Tibial artery (tissue), 4 donors: ENCODE measurements around the gene EPB41L5.
"Not testable (repeated sequence)": the region's sequence is repeated elsewhere in the genome, so short reads cannot be mapped to it uniquely, and the experiment has no call there.

Experiments used
- DNase-seq, 2 donors: peaks; one replicate each; pipeline ENCODE4 v3.0.0-alpha.2; 2019
- H3K27ac ChIP-seq, 2 donors: fragments of 200-600 bp; sonication (generic) in 1 of 2; 1 replicate in 1 of 2; 2 replicates in 1 of 2; pipeline ENCODE4 v1.5.1; 2018 to 2019; ENCODE audit warnings: mild to moderate bottlenecking in 1 of 2
- H3K27me3 ChIP-seq, 2 donors: fragments of 200-600 bp; sonication (generic) in 1 of 2; one replicate each; pipeline versions ENCODE4 v1.5.1 to v1.6.0; 2016 to 2019
- H3K36me3 ChIP-seq, 3 donors: fragments of 200-600 bp; sonication (generic) in 2 of 3; one replicate each; pipeline ENCODE4 v1.5.1; 2016 to 2019; ENCODE audit warnings: mild to moderate bottlenecking in 2 of 3
- H3K4me1 ChIP-seq, 4 donors: fragments of 200-600 bp; sonication (generic) in 2 of 4; 1 replicate in 3 of 4; 2 replicates in 1 of 4; pipeline ENCODE4 v1.5.1; 2016 to 2019
- H3K4me3 ChIP-seq, 2 donors: fragments of 200-600 bp; sonication (generic) in 1 of 2; 1 replicate in 1 of 2; 2 replicates in 1 of 2; pipeline ENCODE4 v1.5.1; 2018 to 2019; ENCODE audit warnings: mild to moderate bottlenecking in 2 of 2
- H3K9me3 ChIP-seq, 3 donors: fragments of 200-600 bp; sonication (generic) in 1 of 3; one replicate each; pipeline ENCODE4 v1.5.1; 2016 to 2019
- CTCF ChIP-seq, 2 experiments: fragments of 200-600 bp in 1 of 2; fragments of 450-650 bp in 1 of 2; IDR thresholded peaks; one replicate each; pipeline ENCODE4 v1.5.1; 2017 to 2019; ENCODE audit warnings: antibody characterized with exemption in 2 of 2, mild to moderate bottlenecking in 1 of 2, moderate library complexity in 1 of 2
- intact Hi-C: fragments of 100-400 bp; cut with DNase I; formaldehyde crosslinking; loops from one replicate; pipeline ENCODE4 v1.15.0; 2023; ENCODE audit warnings: low total_unique reads

Gene EPB41L5

GRCh38 chr2:120020554-120020953 is 7.7 kb downstream of the EPB41L5 start:
- Histone ChIP-seq H3K4me1 (no peaks in the 10 kb centered on the region), H3K27ac (no peak overlapping the region), H3K9me3 (peaks cover 0 to 6% (median 0%) of the 10 kb centered on the region in 3 donors), H3K36me3 (peaks cover 0 to 8% (median 5%) of the 10 kb centered on the region in 3 donors), H3K4me3 (no peak overlapping the region), H3K27me3 (no peaks in the 10 kb centered on the region)
- intact Hi-C loops: no loop called here
- TF ChIP-seq CTCF (IDR thresholded peaks at IDR 0.05): no peak
- DNase-seq: no peak

- DNase-seq, H3K27ac ChIP-seq, intact Hi-C loops, H3K4me3 ChIP-seq, H3K36me3 ChIP-seq, H3K4me1 ChIP-seq, H3K9me3 ChIP-seq, H3K27me3 ChIP-seq: not testable (repeated sequence)
These were observed 9.6 kb downstream of the EPB41L5 start for GRCh38 chr2:120022505-120022904.

DNA sequence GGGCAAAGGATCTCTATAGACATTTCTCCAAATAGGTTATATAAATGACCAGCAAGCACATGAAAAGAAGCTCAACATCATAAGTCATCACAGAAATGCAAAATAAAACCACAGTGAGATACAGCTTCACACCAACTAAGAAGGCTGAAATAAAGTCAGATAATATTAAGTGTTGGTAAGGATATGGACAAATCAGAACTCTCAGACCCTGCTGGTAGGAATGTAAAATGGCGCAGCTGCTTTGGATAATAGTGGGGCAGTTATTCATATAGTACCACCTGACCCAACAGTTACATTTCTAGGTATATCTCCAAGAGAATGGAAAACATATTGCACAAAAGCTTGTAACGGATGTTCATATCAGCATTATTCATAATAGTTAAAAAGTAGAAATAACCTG is 14.0 kb downstream of the EPB41L5 start:
- Histone ChIP-seq H3K4me1 (no peaks in the 10 kb centered on the region), H3K27me3 (no peaks in the 10 kb centered on the region), H3K4me3 (no peak overlapping the region), H3K36me3 (peaks cover 5 to 8% (median 5%) of the 10 kb centered on the region in 3 donors), H3K27ac (no peak overlapping the region), H3K9me3 (peaks cover 0 to 6% (median 0%) of the 10 kb centered on the region in 3 donors)
- DNase-seq: no peak
- no peak for TF ChIP-seq CTCF (IDR thresholded peaks at IDR 0.05)
- intact Hi-C loops: no loop called here

GRCh38 chr2:120028795-120029194 is 15.9 kb downstream of the EPB41L5 start:
- no peak for TF ChIP-seq CTCF (IDR thresholded peaks at IDR 0.05)
- H3K9me3 ChIP-seq: no peaks in the 10 kb centered on the region
- intact Hi-C loops: no loop called here
- H3K4me3 ChIP-seq: no peak overlapping the region
- no peaks in the 10 kb centered on the region for H3K27me3 ChIP-seq
- no peaks in the 10 kb centered on the region for H3K4me1 ChIP-seq
- no peak overlapping the region for H3K27ac ChIP-seq
- H3K36me3 ChIP-seq: peaks cover 0 to 5% (median 5%) of the 10 kb centered on the region in 3 donors
- DNase-seq: no peak

GRCh38 chr2:120029672-120030640 is 17.1 kb downstream of the EPB41L5 start:
- no peak for DNase-seq
- Histone ChIP-seq H3K4me1 (no peaks in the 10 kb centered on the region), H3K27me3 (no peaks in the 10 kb centered on the region), H3K36me3 (peaks cover 0 to 5% (median 0%) of the 10 kb centered on the region in 3 donors), H3K9me3 (no peaks in the 10 kb centered on the region), H3K4me3 (no peak overlapping the region), H3K27ac (no peak overlapping the region)
- intact Hi-C loops: no loop called here
- no peak for TF ChIP-seq CTCF (IDR thresholded peaks at IDR 0.05)

- intact Hi-C loops: no loop called here
- H3K27ac ChIP-seq: no peak overlapping the region
- H3K4me3 ChIP-seq: no peak overlapping the region
- H3K36me3 ChIP-seq: no peaks in the 10 kb centered on the region
- H3K4me1 ChIP-seq: peaks cover 0 to 5% (median 0%) of the 10 kb centered on the region in 4 donors
- no peak for TF ChIP-seq CTCF (IDR thresholded peaks at IDR 0.05)
- no peaks in the 10 kb centered on the region for H3K9me3 ChIP-seq
- no peak for DNase-seq
- H3K27me3 ChIP-seq: no peaks in the 10 kb centered on the region
These were observed 19.4 kb downstream of the EPB41L5 start for GRCh38 chr2:120032297-120032696.
